Testis (tissue), 2 donors: ENCODE results near the gene VSIG10L.

ENCODE experiments used
- CTCF ChIP-seq, 3 experiments: fragments of 450-650 bp in 2 of 3; fragments of 200-600 bp in 1 of 3; sonication (generic) in 1 of 3; IDR thresholded peaks; one replicate each; pipeline ENCODE4 v1.5.1; 2016 to 2019; ENCODE audit warnings: antibody characterized with exemption in 3 of 3, mild to moderate bottlenecking in 2 of 3, moderate library complexity in 1 of 3
- POLR2A ChIP-seq: fragments of 450-650 bp; IDR thresholded peaks from one replicate; pipeline ENCODE4 v1.6.1; 2017; ENCODE audit warnings: antibody characterized with exemption, mild to moderate bottlenecking, moderate library complexity

DNA sequence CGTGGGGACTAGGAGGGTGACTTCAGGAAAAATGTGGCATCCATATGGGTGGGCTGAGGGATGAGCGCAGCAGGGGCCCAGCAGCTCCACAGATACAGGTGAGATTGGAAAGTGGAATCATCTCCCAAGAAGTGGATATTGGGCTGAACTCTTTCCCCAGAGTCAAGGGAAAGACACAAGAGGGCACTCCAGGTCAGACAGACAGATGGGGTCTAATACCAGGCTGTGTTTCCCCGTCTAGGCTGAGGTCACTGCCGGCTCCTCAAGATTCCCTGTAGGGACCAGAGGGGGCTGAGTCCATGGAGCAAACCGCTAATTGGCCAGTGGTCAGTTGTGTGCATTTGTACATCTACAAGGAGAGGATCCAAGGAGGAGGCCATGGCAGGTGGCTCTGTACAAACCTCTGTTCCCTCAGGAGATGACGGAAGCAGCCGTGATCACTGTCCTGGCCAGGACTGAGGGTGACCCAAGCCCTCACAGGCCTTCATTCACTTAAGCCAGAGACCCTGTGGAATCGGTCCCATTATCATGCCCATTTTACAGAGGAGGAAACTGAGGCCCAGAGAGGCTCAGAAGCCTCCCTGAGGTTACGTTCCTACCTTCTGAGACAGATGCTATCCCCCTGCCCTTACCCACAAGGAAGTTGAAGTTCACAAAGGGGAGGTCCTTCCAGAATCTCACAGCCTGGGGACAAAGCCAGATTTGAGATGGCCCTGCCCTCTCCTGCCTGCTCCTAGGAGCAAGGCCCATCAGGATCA is 45.4 kb downstream of the VSIG10L start:
- TF ChIP-seq POLR2A (no peak), CTCF (IDR thresholded peaks at IDR 0.05) (no peak)
